Activated naive CD4-positive, alpha-beta T cell treated with anti-CD3 and anti-CD28 coated beads, Interleukin-2, amount 50 U/mL, for 72 hours (primary cell): Measurements from ENCODE around the gene CFAP61. TPM values are rescaled to one million over a fixed set of nuclear protein-coding genes. Genes with fewer than 3 reads are reported as not detected.
"Not testable (repeated sequence)": the region's sequence is repeated elsewhere in the genome, so short reads cannot be mapped to it uniquely, and the experiment has no call there.

Source experiments
- ATAC-seq, 2 donors: fragments of 150-1000 bp; cut with Tn5 transposase; 2 replicates each; pipeline ENCODE4 v1.10.0; 2021; ENCODE audit warnings: mild to moderate bottlenecking in 2 of 2, moderate library complexity in 2 of 2
- DNase-seq, 2 donors: peaks; one replicate each; pipeline ENCODE4 v3.0.0; 2021 to 2022; ENCODE audit warnings: low spot score in 2 of 2
- H3K27ac Mint-ChIP-seq, 2 donors: one replicate each; pipeline ENCODE4 v1.8.0; 2022; ENCODE audit warnings: mild to moderate bottlenecking in 2 of 2, mixed read lengths in 2 of 2
- H3K36me3 Mint-ChIP-seq, 2 donors: one replicate each; pipeline ENCODE4 v1.8.0; 2022; ENCODE audit warnings: mixed read lengths in 2 of 2
- H3K9me3 Mint-ChIP-seq, 2 donors: one replicate each; pipeline ENCODE4 v1.8.0; 2022; ENCODE audit warnings: mixed read lengths in 2 of 2
- total RNA-seq, 2 donors: library from RNA; stranded (reverse); gene quantifications; one replicate each; pipeline ENCODE4 v1.2.3, GENCODE V29; 2022

Gene CFAP61
- under 1 TPM in 1 of 2 donors, not detected in 1; 0.41 TPM for total RNA-seq

DNA sequence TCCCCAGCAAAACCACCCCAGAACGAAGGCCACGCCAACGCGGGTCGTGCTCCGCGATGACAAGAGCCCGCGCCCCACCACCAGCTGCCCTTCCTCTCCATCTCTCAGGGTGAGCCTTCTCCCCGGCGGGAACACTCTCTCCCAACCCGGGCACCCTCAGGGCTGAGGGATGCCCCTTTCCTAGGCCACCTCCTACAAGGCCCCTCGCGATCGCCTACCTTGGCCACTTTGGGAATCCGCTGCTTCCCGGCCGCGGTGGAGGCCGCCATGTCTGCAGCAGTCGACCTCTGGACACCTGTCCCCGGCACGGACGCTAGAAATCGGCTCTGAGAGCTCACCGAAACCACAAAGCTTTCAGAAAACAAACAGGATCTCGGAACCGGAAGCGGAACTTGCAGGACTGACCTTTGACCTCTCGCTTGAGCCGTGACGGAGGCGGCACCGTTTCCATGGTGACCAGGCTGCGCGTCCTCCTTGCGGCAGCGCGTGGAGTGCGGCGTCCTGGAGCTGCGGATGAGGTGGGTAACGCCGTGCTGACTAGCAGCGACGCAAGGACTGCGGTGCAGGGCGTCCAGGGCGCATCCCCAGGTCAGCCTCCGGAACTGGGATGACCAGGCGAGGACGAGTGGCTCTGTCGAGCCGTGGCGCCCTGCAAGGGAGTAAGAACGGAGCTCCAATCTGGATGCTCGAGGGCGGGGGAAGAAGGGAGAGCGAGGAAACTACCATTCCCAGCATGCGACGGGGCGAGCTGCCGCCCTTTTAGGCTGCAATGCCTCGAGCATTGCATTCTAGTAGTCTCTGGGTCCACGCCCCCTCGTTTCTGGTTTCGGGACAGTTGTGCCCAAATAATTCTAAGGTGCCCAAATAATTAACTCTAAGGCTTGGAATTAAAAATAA, at the start of gene CFAP61, which contains the start of gene CRNKL1:
Gene CFAP61, plus strand, starts transcription at position 459 of the 897 bp plus-strand sequence. CDS start 4,122 bp downstream, outside the sequence.
Gene CRNKL1, minus strand, starts transcription at position 393 of the 897 bp plus-strand sequence. Its CDS starts 124 bp downstream, at position 269.
- DNase-seq (peak; percentile 94 to 96), ATAC-seq (peak; percentile 98)
- Mint-ChIP-seq H3K27ac (peak within 1 kb of the TSS; percentile 99), H3K9me3 (no peaks in the 10 kb centered on the region), H3K36me3 (peaks cover 23 to 28% of the 10 kb centered on the region in 2 donors)

- no peaks in the 10 kb centered on the region for H3K9me3 Mint-ChIP-seq
- ATAC-seq (peak; percentile 88 to 93), DNase-seq (peak in 1 of 2 donors; percentile 13)
- no peaks in the 10 kb centered on the region for H3K36me3 Mint-ChIP-seq
- peak overlapping the region in 1 of 2 donors; percentile 70 for H3K27ac Mint-ChIP-seq
Measured at GRCh38 chr20:20003031-20003954, 49.0 kb upstream of the CFAP61 start.

- ATAC-seq, H3K9me3 Mint-ChIP-seq, H3K36me3 Mint-ChIP-seq, DNase-seq: not testable (repeated sequence)
- peak overlapping the region; percentile 70 to 84 for H3K27ac Mint-ChIP-seq
Measured at GRCh38 chr20:20003955-20004322, 48.4 kb upstream of the CFAP61 start.

DNA sequence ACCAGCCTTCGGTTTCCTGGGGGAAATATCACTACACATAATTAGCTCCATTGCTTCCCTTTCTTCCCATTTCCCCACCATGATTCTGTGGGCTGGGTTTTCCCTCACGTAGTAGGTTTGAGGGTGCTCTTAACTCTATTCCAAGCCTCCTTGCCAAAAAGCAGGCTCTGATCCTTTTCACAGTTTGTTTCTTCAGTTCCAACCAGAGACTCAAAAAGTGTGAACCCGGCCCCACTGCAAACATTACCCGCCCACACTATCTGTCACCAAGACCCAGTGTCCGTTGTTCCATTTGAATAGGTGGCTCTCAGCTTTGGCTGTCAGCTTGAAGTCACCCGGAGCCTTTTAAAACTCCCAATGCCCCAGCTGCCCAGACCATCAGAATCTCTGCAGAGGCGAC, 47.0 kb upstream of the CFAP61 start:
- H3K9me3 Mint-ChIP-seq, result no peaks in the 10 kb centered on the region
- DNase-seq, result no peak
- no peak overlapping the region for H3K27ac Mint-ChIP-seq
- no peaks in the 10 kb centered on the region for H3K36me3 Mint-ChIP-seq
- ATAC-seq, result no peak

DNA sequence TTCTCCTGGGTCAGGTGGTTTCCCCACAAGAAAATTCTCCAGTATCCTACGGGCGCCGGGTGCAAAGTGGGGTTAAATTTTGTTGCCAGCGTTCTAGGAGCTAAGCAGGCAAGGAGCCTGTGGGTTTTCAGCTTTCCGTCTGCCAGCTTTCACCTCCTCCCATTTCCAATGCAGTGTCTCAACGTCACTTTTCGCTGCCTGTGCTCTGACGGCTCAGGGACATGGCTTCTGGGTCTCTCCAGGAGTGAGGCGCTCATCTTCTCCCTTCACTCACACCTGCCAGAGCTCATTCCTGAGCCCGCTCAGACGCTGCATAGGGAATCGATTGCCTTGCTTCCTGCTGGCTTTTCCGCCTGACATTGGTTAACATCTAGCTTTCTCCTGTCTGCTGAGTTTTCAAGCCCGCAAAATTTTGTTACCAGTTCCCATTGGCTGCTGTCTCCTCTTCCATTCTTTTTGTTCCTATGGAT, 42.5 kb upstream of the CFAP61 start:
- DNase-seq (no peak), ATAC-seq (no peak)
- no peaks in the 10 kb centered on the region for H3K9me3 Mint-ChIP-seq
- no peaks in the 10 kb centered on the region for H3K36me3 Mint-ChIP-seq
- no peak overlapping the region for H3K27ac Mint-ChIP-seq

DNA sequence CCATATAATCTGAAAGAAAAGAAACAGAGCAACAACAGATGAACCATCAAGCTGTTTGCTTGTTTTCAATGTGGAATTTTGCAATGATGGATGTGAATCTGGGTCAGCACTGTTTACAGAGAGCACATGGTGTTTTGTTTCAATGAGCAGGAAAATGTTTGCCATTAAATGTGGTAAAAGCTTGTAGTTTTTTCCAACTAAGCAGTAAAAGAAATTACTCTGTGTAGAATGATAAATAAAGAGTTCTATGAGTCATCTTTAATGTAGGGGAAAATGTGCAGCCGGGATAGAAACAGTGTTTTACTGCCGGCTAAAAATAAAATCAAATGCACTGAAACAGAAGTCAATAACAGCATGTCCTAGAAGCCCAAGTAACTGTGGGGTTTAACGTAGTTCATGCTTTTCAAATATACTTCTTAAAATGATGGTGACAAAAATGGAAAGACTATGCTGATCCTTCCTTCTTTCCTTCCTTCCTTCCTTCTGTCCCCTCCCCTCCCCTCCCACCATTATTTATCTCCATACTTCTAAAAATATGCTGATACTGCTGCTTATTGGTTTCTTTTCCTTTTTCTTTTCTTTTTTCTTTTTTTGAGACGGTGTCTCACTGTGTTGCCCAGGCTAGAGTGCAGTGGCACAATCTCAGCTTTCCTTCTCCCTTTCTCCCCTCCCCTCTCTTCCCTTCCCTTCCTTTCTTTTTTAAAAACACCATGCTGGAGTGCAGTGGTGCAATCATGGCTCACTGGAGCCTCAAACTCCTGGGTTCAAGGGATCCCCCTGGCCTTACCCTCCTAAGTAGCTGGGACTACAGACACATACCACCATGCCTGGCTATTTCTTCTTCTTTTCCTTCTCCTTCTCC, 41.5 kb upstream of the CFAP61 start:
- H3K27ac Mint-ChIP-seq, result no peak overlapping the region
- DNase-seq (no peak), ATAC-seq (no peak)
- H3K36me3 Mint-ChIP-seq, result no peaks in the 10 kb centered on the region
- no peaks in the 10 kb centered on the region for H3K9me3 Mint-ChIP-seq

DNA sequence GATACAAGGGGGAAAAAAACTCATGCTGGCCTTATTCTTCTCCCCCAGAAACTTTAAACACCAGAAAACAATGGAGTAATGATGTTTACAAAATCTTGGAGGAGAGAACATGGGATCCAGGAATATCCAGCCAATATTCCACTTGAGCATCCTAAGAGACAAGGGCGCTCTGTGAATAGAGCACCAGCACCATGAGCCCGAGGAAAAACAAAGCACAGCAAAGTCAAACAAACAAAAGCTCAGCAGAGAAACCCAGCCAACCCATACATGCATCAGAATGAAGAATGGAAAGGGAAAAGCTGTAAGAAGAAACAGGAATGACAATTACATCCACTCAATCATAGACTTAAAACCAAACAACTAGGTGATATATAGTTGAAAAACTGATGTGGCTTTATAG, 39.8 kb upstream of the CFAP61 start:
- no peak for ATAC-seq
- Mint-ChIP-seq H3K27ac (no peak overlapping the region), H3K9me3 (no peaks in the 10 kb centered on the region), H3K36me3 (peaks cover under 1 to 6% of the 10 kb centered on the region in 2 donors)
- no peak for DNase-seq

DNA sequence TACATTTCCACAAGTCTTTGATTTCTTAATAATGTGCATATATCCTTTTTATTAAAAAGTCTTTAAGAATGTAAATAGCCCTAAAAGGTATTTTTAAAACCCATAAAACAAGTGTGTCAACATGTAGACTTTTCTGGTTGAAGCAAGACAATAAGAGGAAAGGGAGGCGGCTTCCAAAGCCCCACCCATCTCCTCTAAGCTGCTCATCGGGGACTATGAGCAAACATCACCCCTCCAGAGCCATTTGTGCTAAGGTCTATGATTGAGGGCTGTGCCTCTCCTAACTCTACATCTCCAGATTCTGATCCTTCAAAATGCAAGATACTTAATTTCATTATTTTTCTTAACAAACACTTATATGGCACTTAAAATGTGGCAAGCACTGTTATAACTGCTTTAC, 37.7 kb upstream of the CFAP61 start:
- no peaks in the 10 kb centered on the region for H3K9me3 Mint-ChIP-seq
- no peak overlapping the region for H3K27ac Mint-ChIP-seq
- DNase-seq (no peak), ATAC-seq (no peak)
- H3K36me3 Mint-ChIP-seq, result peaks cover 15 to 17% of the 10 kb centered on the region in 2 donors

DNA sequence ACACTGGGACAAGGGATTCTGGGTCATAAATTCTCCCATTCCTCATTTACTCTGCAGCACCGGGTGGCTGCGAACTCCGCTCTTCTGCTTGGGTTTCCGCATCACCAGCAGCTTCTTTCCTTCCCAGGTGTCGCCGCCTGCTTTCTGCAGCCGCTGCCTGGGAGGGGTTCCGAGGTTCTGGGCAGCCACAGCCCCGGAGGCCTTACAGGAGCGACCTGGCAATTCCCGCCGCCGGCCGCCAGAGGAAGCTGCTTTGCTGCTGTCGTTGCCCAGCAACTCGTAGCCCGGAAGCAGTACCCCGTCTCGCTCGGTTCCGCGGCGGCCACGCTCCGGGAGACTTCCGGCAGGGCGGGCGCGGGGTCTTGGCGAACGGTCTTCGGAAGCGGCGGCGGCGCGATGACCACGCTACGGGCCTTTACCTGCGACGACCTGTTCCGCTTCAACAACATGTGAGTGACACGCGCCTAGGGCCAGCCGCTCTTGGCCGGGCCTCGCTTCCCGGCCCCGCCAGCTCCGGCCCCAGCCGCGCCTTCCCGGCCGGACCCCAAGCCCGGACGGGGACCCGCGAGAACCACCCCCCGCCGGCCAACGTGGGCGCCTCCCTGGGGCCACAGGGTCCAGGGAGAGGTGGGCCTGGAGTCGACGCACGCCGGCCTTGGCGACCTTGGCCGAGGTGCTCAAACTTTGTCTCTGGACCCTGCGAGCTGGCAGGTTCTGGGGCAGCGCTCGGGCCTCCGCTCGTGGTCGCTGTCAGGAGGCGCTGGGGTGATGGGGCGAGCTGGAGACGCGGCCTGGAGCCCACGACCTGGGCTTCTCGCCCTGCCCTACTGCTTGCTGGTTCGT, 35.1 kb upstream of the CFAP61 start, which contains the start of gene NAA20:
Gene NAA20, plus strand, starts transcription at position 362 of the 843 bp plus-strand sequence. Its CDS starts 35 bp downstream, at position 397.
- ATAC-seq, result peak; percentile 99

DNA sequence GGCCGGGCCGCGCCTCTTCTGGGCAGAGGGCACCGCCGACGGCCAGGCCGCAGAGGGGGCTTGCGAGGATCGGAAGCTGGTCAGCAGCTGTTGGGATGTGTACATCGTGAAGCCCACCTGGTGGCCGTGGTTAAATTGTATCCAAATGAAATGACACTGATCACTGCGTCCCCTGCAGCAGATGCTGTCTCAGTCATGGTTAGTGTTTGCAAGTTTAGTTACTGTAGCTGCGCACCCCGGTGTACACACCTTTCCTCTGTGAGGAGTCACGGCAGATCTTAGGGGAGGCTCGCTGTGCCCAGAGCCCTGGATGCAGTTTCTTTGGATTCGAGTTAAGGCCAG, 34.5 kb upstream of the CFAP61 start:
- peak in 1 of 2 donors; percentile 23 for DNase-seq
- peaks cover 17 to 22% of the 10 kb centered on the region in 2 donors for H3K36me3 Mint-ChIP-seq
- no peaks in the 10 kb centered on the region for H3K9me3 Mint-ChIP-seq
- ATAC-seq, result peak; percentile 10 to 14
- H3K27ac Mint-ChIP-seq, result peak overlapping the region; percentile 88 to 89

More for the DNA sequence above, 35.1 kb upstream of the CFAP61 start, which contains the start of gene NAA20:
- no peaks in the 10 kb centered on the region for H3K9me3 Mint-ChIP-seq
- peaks cover 17 to 22% of the 10 kb centered on the region in 2 donors for H3K36me3 Mint-ChIP-seq
- DNase-seq, result peak; percentile 89 to 90
- H3K27ac Mint-ChIP-seq, result peak within 1 kb of the TSS; percentile 88 to 95

- no peak for ATAC-seq
- H3K36me3 Mint-ChIP-seq, result peaks cover 17 to 22% of the 10 kb centered on the region in 2 donors
- H3K9me3 Mint-ChIP-seq, result no peaks in the 10 kb centered on the region
- DNase-seq, result no peak
- peak overlapping the region; percentile 88 to 89 for H3K27ac Mint-ChIP-seq
Measured at GRCh38 chr20:20018366-20018765, 34.0 kb upstream of the CFAP61 start.

GRCh38 chr20:20019123-20019522, 33.2 kb upstream of the CFAP61 start:
- peak overlapping the region; percentile 82 to 88 for H3K27ac Mint-ChIP-seq
- H3K36me3 Mint-ChIP-seq, result peaks cover 17 to 22% of the 10 kb centered on the region in 2 donors
- ATAC-seq, result no peak

DNA sequence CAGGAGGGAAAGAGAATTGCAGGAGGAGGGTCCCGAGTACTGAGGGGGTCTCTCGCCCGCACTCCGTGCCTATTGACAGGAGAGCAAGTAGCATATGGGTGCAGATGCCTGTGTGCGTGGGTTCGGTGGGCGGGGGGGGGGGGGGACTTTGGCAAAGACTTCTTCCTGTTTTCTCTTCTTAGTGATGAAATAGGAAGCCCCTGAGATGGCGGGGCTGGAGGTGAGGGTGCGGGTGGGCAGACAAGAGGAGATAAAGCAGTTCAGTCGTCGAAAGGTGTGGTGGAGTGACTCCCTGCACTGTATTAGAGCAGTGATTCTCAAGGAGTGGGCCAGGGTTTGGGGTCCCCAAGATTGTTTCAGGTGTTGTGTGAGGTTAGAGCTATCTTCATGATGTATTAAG, 31.4 kb upstream of the CFAP61 start:
- Mint-ChIP-seq H3K27ac (no peak overlapping the region), H3K36me3 (peaks cover 17 to 22% of the 10 kb centered on the region in 2 donors), H3K9me3 (no peaks in the 10 kb centered on the region)
- ATAC-seq, result no peak
- DNase-seq, result no peak

More at GRCh38 chr20:20019123-20019522, 33.2 kb upstream of the CFAP61 start:
- DNase-seq, result no peak
- no peaks in the 10 kb centered on the region for H3K9me3 Mint-ChIP-seq

DNA sequence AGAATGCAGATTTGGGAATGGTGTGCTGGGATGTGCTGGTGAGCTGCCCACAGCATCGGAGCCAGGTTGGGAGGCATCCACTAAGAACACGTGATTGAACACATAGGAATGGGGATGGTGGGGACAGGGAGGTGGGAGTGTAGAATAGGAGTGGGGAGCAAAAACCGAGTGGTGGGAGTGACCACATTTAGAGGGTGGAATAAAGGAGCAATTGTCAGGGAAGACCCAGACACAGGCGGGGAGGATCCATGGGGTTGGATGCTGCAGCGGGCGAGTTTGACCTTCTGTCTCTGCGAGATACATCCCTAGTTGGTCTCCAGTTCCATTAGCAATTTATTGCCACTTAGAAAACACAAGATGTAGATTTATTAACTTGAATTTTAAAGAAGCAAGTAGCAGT, 30.5 kb upstream of the CFAP61 start:
- no peak for ATAC-seq
- peak overlapping the region; percentile 41 to 94 for H3K27ac Mint-ChIP-seq
- no peaks in the 10 kb centered on the region for H3K9me3 Mint-ChIP-seq
- peaks cover 17 to 21% of the 10 kb centered on the region in 2 donors for H3K36me3 Mint-ChIP-seq
- DNase-seq, result no peak

GRCh38 chr20:20022498-20022897, 29.8 kb upstream of the CFAP61 start:
- ATAC-seq, result peak in 1 of 2 donors; percentile 51
- peaks cover 17% of the 10 kb centered on the region in 2 donors for H3K36me3 Mint-ChIP-seq
- H3K27ac Mint-ChIP-seq, result peak overlapping the region in 1 of 2 donors; percentile 24

More at GRCh38 chr20:20022498-20022897, 29.8 kb upstream of the CFAP61 start:
- H3K9me3 Mint-ChIP-seq, result no peaks in the 10 kb centered on the region
- DNase-seq, result no peak
